Dendritic cell treated with granulocyte-macrophage colony-stimulating factor and Interleukin-4, amounts not matched to agents 40 ng/mL and 50 ng/mL, for 4 days (primary cell): ENCODE data around the gene DNAJC1.
A peak's percentile ranks its signal among the peaks of the same experiment; 100 is the strongest.
"Not testable (repeated sequence)": the region's sequence is repeated elsewhere in the genome, so short reads cannot be mapped to it uniquely, and the experiment has no call there.

Experiments
- H3K27ac Mint-ChIP-seq: one replicate; pipeline ENCODE4 v1.8.0; 2022; ENCODE audit warnings: mild to moderate bottlenecking, mixed read lengths
- H3K27me3 Mint-ChIP-seq: one replicate; pipeline ENCODE4 v1.8.0; 2022; ENCODE audit warnings: mild to moderate bottlenecking, mixed read lengths
- H3K36me3 Mint-ChIP-seq: one replicate; pipeline ENCODE4 v1.8.0; 2022; ENCODE audit warnings: low read depth, mixed read lengths
- H3K4me1 Mint-ChIP-seq: one replicate; pipeline ENCODE4 v1.8.0; 2022; ENCODE audit warnings: low read depth, mixed read lengths
- H3K4me3 Mint-ChIP-seq: one replicate; pipeline ENCODE4 v1.8.0; 2022; ENCODE audit warnings: mild to moderate bottlenecking, moderate library complexity, mixed read lengths
- H3K9me3 Mint-ChIP-seq: one replicate; pipeline ENCODE4 v1.8.0; 2022; ENCODE audit warnings: mixed read lengths
- intact Hi-C: fragments of 100-400 bp; cut with micrococcal nuclease; formaldehyde crosslinking; loops from one replicate; pipeline ENCODE4 v1.15.0; 2022

DNAJC1 gene, protein sequence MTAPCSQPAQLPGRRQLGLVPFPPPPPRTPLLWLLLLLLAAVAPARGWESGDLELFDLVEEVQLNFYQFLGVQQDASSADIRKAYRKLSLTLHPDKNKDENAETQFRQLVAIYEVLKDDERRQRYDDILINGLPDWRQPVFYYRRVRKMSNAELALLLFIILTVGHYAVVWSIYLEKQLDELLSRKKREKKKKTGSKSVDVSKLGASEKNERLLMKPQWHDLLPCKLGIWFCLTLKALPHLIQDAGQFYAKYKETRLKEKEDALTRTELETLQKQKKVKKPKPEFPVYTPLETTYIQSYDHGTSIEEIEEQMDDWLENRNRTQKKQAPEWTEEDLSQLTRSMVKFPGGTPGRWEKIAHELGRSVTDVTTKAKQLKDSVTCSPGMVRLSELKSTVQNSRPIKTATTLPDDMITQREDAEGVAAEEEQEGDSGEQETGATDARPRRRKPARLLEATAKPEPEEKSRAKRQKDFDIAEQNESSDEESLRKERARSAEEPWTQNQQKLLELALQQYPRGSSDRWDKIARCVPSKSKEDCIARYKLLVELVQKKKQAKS

DNA sequence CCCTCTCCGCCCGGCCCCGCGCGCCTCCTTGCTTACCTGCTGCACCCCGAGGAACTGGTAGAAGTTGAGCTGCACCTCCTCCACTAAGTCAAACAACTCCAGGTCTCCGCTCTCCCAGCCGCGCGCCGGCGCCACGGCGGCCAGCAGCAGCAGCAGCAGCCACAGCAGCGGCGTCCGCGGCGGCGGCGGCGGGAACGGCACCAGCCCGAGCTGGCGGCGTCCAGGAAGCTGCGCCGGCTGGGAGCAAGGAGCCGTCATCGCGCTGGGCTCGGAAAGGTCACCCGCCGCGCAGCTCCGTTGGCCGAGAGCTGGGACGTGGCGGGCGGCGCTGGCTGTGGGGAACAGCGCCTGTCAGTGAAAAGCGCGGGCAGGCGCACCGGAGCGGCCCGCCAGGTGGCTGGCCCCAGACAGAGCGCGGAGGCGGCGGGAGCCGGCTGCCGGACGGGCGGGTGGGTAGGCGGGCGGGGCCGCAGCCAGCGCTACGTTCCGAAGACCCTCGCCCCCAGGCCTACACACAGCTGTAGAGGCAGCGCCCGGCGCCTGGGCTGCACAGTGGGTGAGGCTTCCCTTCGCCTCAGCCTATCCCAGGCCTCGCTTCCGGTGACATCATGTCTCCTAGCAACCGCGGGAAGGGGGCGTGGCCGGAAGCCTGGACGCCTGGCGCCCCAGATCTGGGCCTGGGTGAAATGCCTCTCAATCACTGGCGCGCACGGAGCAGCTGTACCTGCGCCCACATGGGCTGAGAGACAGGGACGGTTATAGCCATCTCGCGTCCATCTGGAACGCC lies at the start of gene DNAJC1:
TSS of gene DNAJC1 (minus strand) at position 554 of the 787 bp plus-strand sequence. CDS start at position 258, 296 bp downstream.
- intact Hi-C loops, result loop anchor here (2.0 to 10.0 kb wide), 4 partner anchors 247 to 711 kb away; partner anchors contain the start of genes COMMD3 and PIP4K2A
- H3K4me3 Mint-ChIP-seq, result peak within 1 kb of the TSS; percentile 90
- peak within 1 kb of the TSS; percentile 87 for H3K27ac Mint-ChIP-seq
- H3K4me1 Mint-ChIP-seq, result peaks cover 23% of the 10 kb centered on the region
- peaks cover 12% of the 10 kb centered on the region for H3K36me3 Mint-ChIP-seq
- no peaks in the 10 kb centered on the region for H3K9me3 Mint-ChIP-seq
- H3K27me3 Mint-ChIP-seq, result no peaks in the 10 kb centered on the region

DNA sequence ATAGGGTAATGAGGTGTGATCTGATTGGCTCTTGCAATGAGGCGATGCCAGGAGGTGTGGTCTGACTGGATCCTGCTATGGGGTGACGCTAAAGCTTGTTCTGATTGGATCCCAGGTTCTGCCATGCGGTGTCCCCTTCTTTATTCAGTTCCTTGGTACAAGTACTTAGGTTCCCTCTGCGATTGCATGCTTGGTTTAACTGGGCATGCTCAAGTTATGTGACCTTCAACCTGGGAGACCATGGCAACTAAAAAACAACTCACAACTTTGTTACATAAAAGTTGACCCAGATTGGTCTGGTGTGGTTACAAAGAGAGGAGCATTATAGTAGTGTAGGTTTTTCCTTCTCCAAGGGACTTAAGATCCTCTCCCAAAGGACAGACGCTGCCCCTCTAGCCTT lies 49.5 kb upstream of the DNAJC1 start:
- Mint-ChIP-seq H3K4me3 (no peak overlapping the region), H3K27ac (no peak overlapping the region)

DNA sequence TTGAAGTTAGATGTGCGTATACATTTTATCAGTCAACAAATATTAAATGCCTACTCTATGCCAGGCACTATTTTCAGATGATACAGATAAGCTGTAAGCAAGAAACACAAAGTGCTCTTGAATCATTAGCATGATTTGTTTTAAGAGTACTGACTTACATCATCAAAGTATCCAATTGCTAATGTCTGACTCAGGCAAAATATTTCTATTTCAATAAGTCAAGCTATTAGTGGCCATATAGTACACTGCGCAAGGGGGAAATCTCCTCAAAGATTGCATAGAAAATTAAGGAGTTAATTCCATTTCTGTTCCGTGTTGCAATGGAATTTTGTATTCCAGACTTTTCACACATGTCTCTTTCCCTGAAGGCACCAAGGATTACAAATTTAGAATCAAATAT lies 46.1 kb upstream of the DNAJC1 start:
- no peak overlapping the region for H3K4me3 Mint-ChIP-seq
- H3K27ac Mint-ChIP-seq, result no peak overlapping the region
- no peaks in the 10 kb centered on the region for H3K27me3 Mint-ChIP-seq
- H3K9me3 Mint-ChIP-seq, result no peaks in the 10 kb centered on the region
- H3K36me3 Mint-ChIP-seq, result no peaks in the 10 kb centered on the region
- no peaks in the 10 kb centered on the region for H3K4me1 Mint-ChIP-seq
- intact Hi-C loops, result no loop called here

More for the DNA sequence above, 49.5 kb upstream of the DNAJC1 start:
- no peaks in the 10 kb centered on the region for H3K27me3 Mint-ChIP-seq
- no peaks in the 10 kb centered on the region for H3K36me3 Mint-ChIP-seq
- peaks cover 7% of the 10 kb centered on the region for H3K9me3 Mint-ChIP-seq
- H3K4me1 Mint-ChIP-seq, result no peaks in the 10 kb centered on the region
- intact Hi-C loops, result no loop called here

DNA sequence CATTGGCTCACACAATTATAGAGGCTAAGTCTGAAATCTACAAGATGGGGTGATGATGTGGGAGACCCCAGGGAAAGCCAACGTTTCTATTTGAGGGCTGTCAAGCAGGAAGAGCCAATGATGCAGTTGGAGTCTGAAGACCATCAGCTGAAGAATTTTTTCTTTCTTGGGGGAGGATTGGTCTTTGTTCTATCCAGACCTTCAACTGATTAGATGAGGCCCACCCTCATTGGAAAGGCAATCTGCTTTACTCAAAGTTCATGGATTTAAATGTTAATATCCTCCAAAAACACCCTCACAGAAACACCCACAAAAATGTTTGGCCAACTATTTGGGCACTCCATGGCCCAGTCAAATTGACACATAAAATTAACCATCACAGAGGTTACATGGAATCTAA lies 44.3 kb upstream of the DNAJC1 start:
- H3K4me3 Mint-ChIP-seq, result no peak overlapping the region
- no peaks in the 10 kb centered on the region for H3K4me1 Mint-ChIP-seq
- intact Hi-C loops, result no loop called here
- no peaks in the 10 kb centered on the region for H3K36me3 Mint-ChIP-seq
- no peaks in the 10 kb centered on the region for H3K27me3 Mint-ChIP-seq
- no peak overlapping the region for H3K27ac Mint-ChIP-seq
- H3K9me3 Mint-ChIP-seq, result no peaks in the 10 kb centered on the region

DNA sequence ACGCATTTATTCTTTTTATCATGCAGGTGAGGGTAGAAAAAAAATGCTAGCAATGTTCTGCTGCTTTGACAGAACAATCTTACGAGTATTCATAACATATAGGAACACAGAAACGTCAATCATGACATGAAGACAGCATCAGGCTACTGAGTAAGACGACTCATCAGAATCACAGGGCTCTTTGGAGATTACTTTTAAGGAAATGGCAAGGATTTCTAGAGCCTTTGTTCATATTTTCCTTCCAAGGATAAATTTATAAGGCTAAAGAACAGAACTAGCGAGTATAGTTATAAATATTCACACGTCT lies 39.8 kb upstream of the DNAJC1 start:
- H3K9me3 Mint-ChIP-seq, result no peaks in the 10 kb centered on the region
- H3K4me3 Mint-ChIP-seq, result no peak overlapping the region
- peaks cover 5% of the 10 kb centered on the region for H3K4me1 Mint-ChIP-seq
- no peak overlapping the region for H3K27ac Mint-ChIP-seq
- intact Hi-C loops, result no loop called here
- no peaks in the 10 kb centered on the region for H3K36me3 Mint-ChIP-seq
- peaks cover 3% of the 10 kb centered on the region for H3K27me3 Mint-ChIP-seq

DNA sequence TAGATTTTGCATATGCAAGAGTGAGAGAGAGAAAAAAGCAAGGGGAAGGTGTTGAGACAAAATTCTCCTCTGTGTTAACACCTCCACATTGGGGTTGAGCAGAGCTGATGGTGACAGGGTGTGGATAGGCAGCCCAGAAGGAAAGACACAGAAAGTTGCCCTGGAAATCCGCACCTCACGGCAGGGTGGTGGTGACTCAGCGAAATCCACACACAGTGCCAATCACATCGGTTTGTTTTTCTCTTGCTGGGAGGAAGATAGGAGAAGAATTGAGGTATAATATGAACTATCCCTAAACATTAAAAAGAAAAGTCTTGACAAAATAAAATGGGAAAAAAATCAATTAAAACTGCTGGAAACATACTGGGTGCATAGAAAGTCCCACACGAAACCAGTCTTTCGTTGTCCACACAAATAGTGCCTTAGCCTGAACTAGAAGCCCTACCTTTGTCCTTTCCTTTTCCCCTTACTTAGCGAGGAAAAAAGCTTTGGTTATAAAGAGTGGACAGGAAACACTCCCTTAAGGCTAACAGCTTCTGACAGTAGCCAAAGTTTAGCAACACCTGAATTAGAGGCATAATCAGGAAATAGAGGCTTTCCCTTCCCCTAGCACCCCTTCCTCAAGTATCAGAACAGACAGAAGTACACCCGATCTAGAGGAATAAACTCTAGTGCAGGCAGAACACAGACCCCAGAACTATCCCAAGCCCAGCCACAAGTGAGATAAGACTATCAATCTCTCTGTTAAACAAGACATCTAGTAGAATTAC lies 39.2 kb upstream of the DNAJC1 start:
- H3K27ac Mint-ChIP-seq, result no peak overlapping the region

DNA sequence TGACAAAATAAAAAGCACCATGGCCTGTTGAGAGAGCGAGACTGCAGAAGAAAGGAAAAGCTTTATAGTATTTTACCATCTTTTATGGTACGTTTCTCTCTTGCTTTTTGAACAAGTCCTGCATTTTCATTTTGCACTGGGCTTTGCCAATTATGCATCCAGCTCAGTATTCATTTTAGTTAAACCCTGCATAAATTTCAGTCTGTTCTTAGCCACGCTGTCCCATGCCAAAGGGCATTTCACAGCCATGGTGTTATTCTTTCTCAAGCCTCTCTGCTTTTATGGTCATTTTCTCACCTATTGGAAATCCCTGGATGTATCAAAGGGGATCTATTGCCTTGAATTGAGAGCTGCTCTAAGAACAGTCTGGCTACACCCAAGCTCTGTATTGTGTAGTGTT lies 30.8 kb upstream of the DNAJC1 start:
- Mint-ChIP-seq H3K4me3 (no peak overlapping the region), H3K9me3 (peaks cover 5% of the 10 kb centered on the region), H3K36me3 (no peaks in the 10 kb centered on the region), H3K4me1 (no peaks in the 10 kb centered on the region), H3K27me3 (no peaks in the 10 kb centered on the region), H3K27ac (no peak overlapping the region)
- intact Hi-C loops, result no loop called here

More for the DNA sequence above, 39.2 kb upstream of the DNAJC1 start:
- H3K36me3 Mint-ChIP-seq, result no peaks in the 10 kb centered on the region
- intact Hi-C loops, result no loop called here
- H3K4me1 Mint-ChIP-seq, result peaks cover 5% of the 10 kb centered on the region
- H3K9me3 Mint-ChIP-seq, result no peaks in the 10 kb centered on the region
- H3K27me3 Mint-ChIP-seq, result peaks cover 3% of the 10 kb centered on the region
- H3K4me3 Mint-ChIP-seq, result no peak overlapping the region

DNA sequence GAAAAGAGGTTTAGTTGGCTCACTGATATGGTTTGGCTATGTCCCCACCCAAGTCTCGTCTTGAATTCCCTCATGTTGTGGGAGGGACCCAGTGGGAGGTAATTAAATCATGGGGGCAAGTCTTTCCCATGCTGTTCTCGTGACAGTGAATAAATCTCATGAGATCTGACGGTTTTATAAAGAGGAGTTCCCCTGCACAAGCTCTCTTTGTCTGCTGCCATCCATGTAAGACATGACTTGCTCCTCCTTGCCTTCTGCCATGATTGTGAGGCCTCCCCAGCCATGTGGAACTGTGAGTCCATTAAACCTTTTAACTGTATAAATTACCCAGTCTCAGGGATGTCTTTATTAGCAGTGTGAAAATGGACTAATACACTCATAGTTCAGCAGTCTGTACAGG lies 28.7 kb upstream of the DNAJC1 start:
- H3K4me1 Mint-ChIP-seq, H3K36me3 Mint-ChIP-seq, H3K27ac Mint-ChIP-seq, H3K27me3 Mint-ChIP-seq, intact Hi-C loops, H3K9me3 Mint-ChIP-seq, H3K4me3 Mint-ChIP-seq: not testable (repeated sequence)

DNA sequence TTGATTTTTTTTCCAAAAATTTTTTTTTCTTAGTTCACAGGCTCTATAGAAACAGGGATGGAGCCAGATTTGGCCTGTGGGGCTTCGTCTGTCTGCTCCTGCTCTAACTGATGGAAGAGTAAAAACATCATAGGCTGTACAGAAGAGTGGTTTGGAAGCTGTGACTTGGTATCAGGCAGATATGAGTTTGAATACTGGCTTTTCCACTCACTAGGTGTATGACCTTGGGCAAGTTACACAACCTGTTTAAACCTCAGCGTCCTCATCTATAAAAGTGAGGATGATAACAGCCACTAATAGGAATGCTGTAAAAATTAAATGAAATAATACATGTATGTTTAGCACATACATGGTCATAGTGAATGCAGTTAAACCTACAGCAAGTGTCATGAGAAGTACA lies 26.9 kb upstream of the DNAJC1 start:
- Mint-ChIP-seq H3K4me3 (no peak overlapping the region), H3K4me1 (no peaks in the 10 kb centered on the region), H3K27ac (no peak overlapping the region), H3K27me3 (no peaks in the 10 kb centered on the region), H3K36me3 (no peaks in the 10 kb centered on the region), H3K9me3 (peaks cover 17% of the 10 kb centered on the region)
- intact Hi-C loops, result no loop called here

DNA sequence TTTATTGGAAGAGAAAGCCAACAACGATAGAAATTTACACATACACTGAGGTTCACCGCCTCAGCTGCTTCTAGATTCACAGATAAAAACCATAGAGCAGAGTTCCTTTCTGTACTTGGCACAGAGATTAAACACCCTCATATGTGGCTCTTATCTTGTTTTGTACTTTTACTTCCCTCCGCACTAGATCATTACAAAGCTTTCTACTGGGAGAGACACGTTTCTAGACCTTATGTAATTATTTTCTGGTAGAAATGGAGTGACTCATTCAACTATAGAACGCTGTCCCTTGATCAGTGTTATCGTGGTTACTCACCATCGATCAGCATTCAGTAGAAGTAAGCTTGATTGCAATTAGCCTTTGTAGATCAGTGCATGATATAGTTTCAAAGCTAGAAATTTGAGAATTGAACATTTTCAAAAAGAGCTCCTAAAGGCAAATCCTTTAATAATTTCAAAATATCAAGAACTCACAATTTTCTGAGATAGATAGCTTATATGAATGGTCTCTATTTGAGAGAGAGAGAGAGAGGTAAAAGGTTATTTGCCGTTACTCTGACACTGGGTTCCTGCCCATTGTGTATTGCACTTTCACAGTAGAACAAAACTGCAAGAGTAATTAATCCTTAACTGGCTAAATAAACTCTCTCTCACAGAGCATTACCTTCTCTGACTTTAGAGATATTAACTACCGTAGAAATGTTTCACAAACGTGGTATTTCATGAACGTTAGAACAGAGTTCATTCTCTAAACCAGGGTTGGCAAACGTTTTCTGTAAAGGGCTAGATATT lies 26.1 kb upstream of the DNAJC1 start:
- H3K27me3 Mint-ChIP-seq, result no peaks in the 10 kb centered on the region
- H3K9me3 Mint-ChIP-seq, result peaks cover 17% of the 10 kb centered on the region
- H3K27ac Mint-ChIP-seq, result no peak overlapping the region
- H3K4me1 Mint-ChIP-seq, result no peaks in the 10 kb centered on the region
- intact Hi-C loops, result no loop called here
- H3K4me3 Mint-ChIP-seq, result no peak overlapping the region
- no peaks in the 10 kb centered on the region for H3K36me3 Mint-ChIP-seq

DNA sequence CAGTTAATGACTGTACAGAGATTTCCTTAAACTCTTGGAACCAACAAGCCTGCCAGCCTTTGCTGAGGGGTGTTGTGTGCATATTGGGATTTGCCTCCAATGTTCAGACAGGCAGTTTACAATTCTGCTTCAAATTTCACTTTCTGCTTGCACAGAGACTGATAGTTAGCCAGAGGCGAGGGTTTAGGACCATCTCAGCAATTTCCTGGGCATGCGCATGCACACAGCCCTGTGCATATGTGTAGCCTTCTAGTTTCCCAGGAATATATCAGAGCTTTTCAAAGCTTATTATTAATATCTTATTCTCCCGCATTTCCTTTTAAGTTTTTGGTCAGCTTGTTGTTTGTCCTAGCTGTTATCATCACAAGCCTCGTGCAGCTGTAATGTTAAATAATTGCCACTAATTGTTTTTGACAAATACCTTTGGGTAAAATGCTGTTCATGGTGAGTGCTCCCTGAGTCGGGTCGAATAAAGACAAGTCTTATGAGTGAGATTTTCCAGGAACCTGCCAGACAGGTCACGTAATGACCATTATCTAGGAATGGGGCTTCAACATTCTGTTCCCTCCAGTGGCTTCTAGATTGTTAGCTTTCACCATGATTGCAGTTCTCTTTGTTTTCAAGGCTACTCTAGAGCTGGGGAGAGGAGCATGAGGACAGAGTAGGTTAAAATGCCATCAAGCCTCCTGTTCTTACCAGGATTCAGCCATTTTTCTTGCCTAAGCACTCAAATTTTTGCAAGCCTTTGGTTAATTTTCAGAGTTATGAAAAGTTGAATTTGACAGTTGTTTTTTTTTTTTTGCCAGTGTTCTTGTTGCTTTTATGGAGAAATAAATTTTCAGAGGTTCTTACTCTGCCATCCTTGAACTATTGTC lies 24.1 kb upstream of the DNAJC1 start:
- intact Hi-C loops, result no loop called here
- no peak overlapping the region for H3K4me3 Mint-ChIP-seq
- H3K4me1 Mint-ChIP-seq, result peaks cover 7% of the 10 kb centered on the region
- H3K27me3 Mint-ChIP-seq, result no peaks in the 10 kb centered on the region
- no peak overlapping the region for H3K27ac Mint-ChIP-seq
- peaks cover 16% of the 10 kb centered on the region for H3K9me3 Mint-ChIP-seq
- no peaks in the 10 kb centered on the region for H3K36me3 Mint-ChIP-seq

DNA sequence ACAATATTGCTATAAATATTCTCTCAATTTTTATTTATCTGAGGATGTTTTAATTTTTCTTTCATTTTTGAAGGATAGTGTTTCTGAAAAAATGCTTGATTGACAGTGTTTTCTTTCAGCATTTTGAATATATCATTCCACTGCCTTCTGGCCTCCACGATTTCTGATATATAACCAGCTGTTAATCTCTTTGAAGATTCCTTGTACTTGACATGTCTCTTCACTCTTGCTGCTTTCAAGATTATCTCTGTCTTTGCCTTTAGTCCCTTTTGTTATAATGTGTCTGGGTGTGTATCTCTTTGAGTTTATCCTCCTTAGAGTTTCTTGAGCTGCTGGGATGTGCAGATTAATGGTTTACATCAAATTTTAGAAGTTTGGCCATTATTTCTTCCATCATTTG lies 22.8 kb upstream of the DNAJC1 start:
- Mint-ChIP-seq H3K9me3 (peaks cover 12% of the 10 kb centered on the region), H3K4me1 (peaks cover 15% of the 10 kb centered on the region), H3K27me3 (no peaks in the 10 kb centered on the region), H3K36me3 (no peaks in the 10 kb centered on the region), H3K27ac (no peak overlapping the region), H3K4me3 (no peak overlapping the region)
- intact Hi-C loops, result no loop called here
